HEK293T (cell line): ENCODE data around the gene DOCK1.

ENCODE experiments used
- CTCF ChIA-PET: fragments of 350-600 bp; formaldehyde crosslinking; extraction: SDS; loops from one replicate; lab custom pipeline; 2021; ENCODE audit warnings: antibody characterized with exemption, inconsistent platforms; lab: Yijun Ruan, JAX
- POLR2A ChIA-PET: fragments of 350-600 bp; formaldehyde crosslinking; extraction: SDS; loops from one replicate; lab custom pipeline; 2020; ENCODE audit warnings: antibody characterized with exemption, inconsistent platforms; lab: Yijun Ruan, JAX
- DNase-seq: peaks from one replicate; pipeline ENCODE4 v3.0.0; 2012; ENCODE audit warnings: mixed read lengths; ENCODE audit errors: extremely low spot score
- ARNT ChIP-seq: fragments of 450-650 bp; IDR thresholded peaks from 2 replicates; pipeline ENCODE4 v1.6.1; 2017; ENCODE audit warnings: mild to moderate bottlenecking
- BHLHE40 ChIP-seq: fragments of 450-650 bp; IDR thresholded peaks from 2 replicates; pipeline ENCODE4 v1.6.1; 2016; ENCODE audit warnings: mild to moderate bottlenecking, moderate library complexity, borderline replicate concordance
- CTBP1 ChIP-seq: fragments of 450-650 bp; IDR thresholded peaks from 2 replicates; pipeline ENCODE4 v1.6.1; 2016; ENCODE audit warnings: borderline replicate concordance
- ELF4 ChIP-seq: fragments of 450-650 bp; IDR thresholded peaks from 2 replicates; pipeline ENCODE4 v1.6.1; 2017; ENCODE audit warnings: antibody characterized with exemption
- FOXA1 ChIP-seq: fragments of 450-650 bp; IDR thresholded peaks from 2 replicates; pipeline ENCODE4 v1.6.1; 2016; ENCODE audit warnings: mild to moderate bottlenecking
- FOXK2 ChIP-seq: fragments of 450-650 bp; IDR thresholded peaks from 2 replicates; pipeline ENCODE4 v1.6.1; 2016; ENCODE audit warnings: mild to moderate bottlenecking
- FOXM1 ChIP-seq: fragments of 450-650 bp; IDR thresholded peaks from 2 replicates; pipeline ENCODE4 v1.6.1; 2017; ENCODE audit warnings: mild to moderate bottlenecking, borderline replicate concordance
- HDGF ChIP-seq: fragments of 450-650 bp; IDR thresholded peaks from 2 replicates; pipeline ENCODE4 v1.6.1; 2017; ENCODE audit warnings: antibody characterized with exemption, borderline replicate concordance
- L3MBTL2 ChIP-seq: fragments of 450-650 bp; conservative IDR thresholded peaks from 2 replicates; pipeline ENCODE4 v1.6.1; 2016; ENCODE audit warnings: mild to moderate bottlenecking
- LEF1 ChIP-seq: fragments of 450-650 bp; IDR thresholded peaks from 2 replicates; pipeline ENCODE4 v1.6.1; 2017; ENCODE audit warnings: mild to moderate bottlenecking, borderline replicate concordance
- NFRKB ChIP-seq: fragments of 450-650 bp; IDR thresholded peaks from 2 replicates; pipeline ENCODE4 v1.6.1; 2016; ENCODE audit warnings: mild to moderate bottlenecking, moderate library complexity
- PKNOX1 ChIP-seq: fragments of 450-650 bp; IDR thresholded peaks from 2 replicates; pipeline ENCODE4 v1.6.1; 2016
- SP1 ChIP-seq: fragments of 450-650 bp; IDR thresholded peaks from 2 replicates; pipeline ENCODE4 v1.6.1; 2017
- SUZ12 ChIP-seq: fragments of 450-650 bp; IDR thresholded peaks from 2 replicates; pipeline ENCODE4 v1.6.1; 2016; ENCODE audit warnings: mild to moderate bottlenecking
- TARDBP ChIP-seq: fragments of 450-650 bp; IDR thresholded peaks from 2 replicates; pipeline ENCODE4 v1.6.1; 2016
- ZNF384 ChIP-seq: fragments of 450-650 bp; IDR thresholded peaks from 2 replicates; pipeline ENCODE4 v1.6.1; 2016

Gene DOCK1

GRCh38 chr10:127024685-127025435 is 119.6 kb downstream of the DOCK1 start:
- ChIA-PET POLR2A (no interaction called here), CTCF (no interaction called here)
- DNase-seq = no peak
- no peak for TF ChIP-seq CTBP1
- no peak for TF ChIP-seq PKNOX1
- no peak for TF ChIP-seq ARNT
- TF ChIP-seq SP1 = no peak
- TF ChIP-seq ELF4 = no peak
- no peak for TF ChIP-seq BHLHE40
- no peak for TF ChIP-seq HDGF
- TF ChIP-seq TARDBP = no peak
- no peak for TF ChIP-seq FOXA1
- no peak for TF ChIP-seq LEF1
- TF ChIP-seq ZNF384 = no peak
- TF ChIP-seq L3MBTL2 = no peak
- TF ChIP-seq NFRKB = no peak
- TF ChIP-seq FOXM1 = no peak
- no peak for TF ChIP-seq SUZ12
- no peak for TF ChIP-seq FOXK2

- no peak for DNase-seq
- TF ChIP-seq FOXK2 (no peak), NFRKB (no peak), SUZ12 (no peak), ARNT (no peak), LEF1 (no peak)
- POLR2A ChIA-PET = no interaction called here
- CTCF ChIA-PET = interaction anchor here (0.6 kb wide), 1 partner anchor 58 kb away, joined by 3 read pairs; no protein-coding TSS in a partner anchor
Observed at GRCh38 chr10:127027786-127028185, 122.6 kb downstream of the DOCK1 start.

GRCh38 chr10:127028556-127028955 is 123.3 kb downstream of the DOCK1 start:
- ChIA-PET CTCF (no interaction called here), POLR2A (no interaction called here)
- TF ChIP-seq FOXK2 (no peak), SP1 (no peak), ARNT (no peak)
- no peak for DNase-seq

GRCh38 chr10:127029061-127029460 is 123.8 kb downstream of the DOCK1 start:
- DNase-seq = no peak
- CTCF ChIA-PET = no interaction called here
- TF ChIP-seq L3MBTL2 (no peak), ARNT (no peak), SP1 (no peak), ZNF384 (no peak), CTBP1 (no peak), BHLHE40 (no peak), HDGF (no peak), SUZ12 (no peak), LEF1 (no peak)
- POLR2A ChIA-PET = no interaction called here

GRCh38 chr10:127033216-127034033 is 128.2 kb downstream of the DOCK1 start:
- POLR2A ChIA-PET = no interaction called here
- CTCF ChIA-PET = no interaction called here
- DNase-seq = no peak
- TF ChIP-seq FOXM1 = no peak
- no peak for TF ChIP-seq TARDBP
- no peak for TF ChIP-seq BHLHE40
- no peak for TF ChIP-seq FOXK2
- no peak for TF ChIP-seq CTBP1
- TF ChIP-seq HDGF = no peak
- no peak for TF ChIP-seq SUZ12
- TF ChIP-seq L3MBTL2 = no peak
- TF ChIP-seq SP1 = no peak
- no peak for TF ChIP-seq ARNT
- no peak for TF ChIP-seq PKNOX1
- TF ChIP-seq ELF4 = no peak
- TF ChIP-seq FOXA1 = no peak
- no peak for TF ChIP-seq ZNF384
- no peak for TF ChIP-seq NFRKB
- TF ChIP-seq LEF1 = no peak

GRCh38 chr10:127034034-127034633 is 128.9 kb downstream of the DOCK1 start:
- TF ChIP-seq FOXM1 = no peak
- no peak for TF ChIP-seq PKNOX1
- no peak for TF ChIP-seq FOXA1
- no peak for TF ChIP-seq HDGF
- TF ChIP-seq NFRKB = no peak
- POLR2A ChIA-PET = no interaction called here
- CTCF ChIA-PET = no interaction called here
- no peak for DNase-seq
